GM21360 (cell line): ENCODE results near the gene TYSND1.
A peak's percentile ranks its signal among the peaks of the same experiment; 100 is the strongest.
"Not testable (repeated sequence)": the region's sequence is repeated elsewhere in the genome, so short reads cannot be mapped to it uniquely, and the experiment has no call there.

Experiments
- ATAC-seq: cut with Tn5 transposase; IDR thresholded peaks from one replicate; pipeline ENCODE4 v1.9.1; 2021; ENCODE audit warnings: mild to moderate bottlenecking, moderate library complexity; ENCODE audit not compliant: unreplicated experiment

Gene TYSND1

GRCh38 chr10:70137135-70137534, 9.4 kb downstream of the TYSND1 start:
- ATAC-seq = no peak

- no peak for ATAC-seq
Observed at GRCh38 chr10:70135684-70136083, 10.8 kb downstream of the TYSND1 start.

- no peak for ATAC-seq
Observed at GRCh38 chr10:70135046-70135445, 11.5 kb downstream of the TYSND1 start.

GRCh38 chr10:70132098-70133029, 14.1 kb downstream of the TYSND1 start, which contains the start of gene AIFM2:
TSS of gene AIFM2 (minus strand) at chr10:70132825. CDS start at chr10:70124084, 8,741 bp downstream.
- ATAC-seq = peak; percentile 62

GRCh38 chr10:70131560-70131937, 15.0 kb downstream of the TYSND1 start:
- no peak for ATAC-seq

GRCh38 chr10:70130878-70131559, 15.5 kb downstream of the TYSND1 start:
- no peak for ATAC-seq

- no peak for ATAC-seq
Observed at GRCh38 chr10:70126700-70127395, 19.7 kb downstream of the TYSND1 start.

- ATAC-seq = no peak
Observed at GRCh38 chr10:70125918-70126552, 20.5 kb downstream of the TYSND1 start.

- ATAC-seq = no peak
Observed at GRCh38 chr10:70124918-70125317, 21.6 kb downstream of the TYSND1 start.

- ATAC-seq = no peak
Observed at GRCh38 chr10:70124415-70124814, 22.1 kb downstream of the TYSND1 start.

GRCh38 chr10:70123817-70124216, 22.7 kb downstream of the TYSND1 start:
- no peak for ATAC-seq

GRCh38 chr10:70123166-70123565, 23.3 kb downstream of the TYSND1 start:
- not testable (repeated sequence) for ATAC-seq

GRCh38 chr10:70122742-70123141, 23.8 kb downstream of the TYSND1 start:
- no peak for ATAC-seq

GRCh38 chr10:70121281-70121949, 25.1 kb downstream of the TYSND1 start:
- ATAC-seq = no peak

GRCh38 chr10:70120417-70120816, 26.1 kb downstream of the TYSND1 start:
- ATAC-seq = no peak

- no peak for ATAC-seq
Observed at GRCh38 chr10:70119623-70120022, 26.9 kb downstream of the TYSND1 start.

- no peak for ATAC-seq
Observed at GRCh38 chr10:70119197-70119596, 27.3 kb downstream of the TYSND1 start.

- ATAC-seq = no peak
Observed at GRCh38 chr10:70118196-70118595, 28.3 kb downstream of the TYSND1 start.

- ATAC-seq = no peak
Observed at GRCh38 chr10:70117646-70118045, 28.9 kb downstream of the TYSND1 start.

GRCh38 chr10:70115948-70116682, 30.4 kb downstream of the TYSND1 start:
- ATAC-seq = no peak
